GM19372 (cell line): ENCODE results near the gene EPM2A.
A peak's percentile ranks its signal among the peaks of the same experiment; 100 is the strongest.
"Not testable (repeated sequence)": the region's sequence is repeated elsewhere in the genome, so short reads cannot be mapped to it uniquely, and the experiment has no call there.

ENCODE experiments used
- ATAC-seq: cut with Tn5 transposase; IDR thresholded peaks from one replicate; pipeline ENCODE4 v1.9.1; 2021; ENCODE audit warnings: mild to moderate bottlenecking, low read depth, moderate library complexity; ENCODE audit not compliant: unreplicated experiment

EPM2A gene

DNA sequence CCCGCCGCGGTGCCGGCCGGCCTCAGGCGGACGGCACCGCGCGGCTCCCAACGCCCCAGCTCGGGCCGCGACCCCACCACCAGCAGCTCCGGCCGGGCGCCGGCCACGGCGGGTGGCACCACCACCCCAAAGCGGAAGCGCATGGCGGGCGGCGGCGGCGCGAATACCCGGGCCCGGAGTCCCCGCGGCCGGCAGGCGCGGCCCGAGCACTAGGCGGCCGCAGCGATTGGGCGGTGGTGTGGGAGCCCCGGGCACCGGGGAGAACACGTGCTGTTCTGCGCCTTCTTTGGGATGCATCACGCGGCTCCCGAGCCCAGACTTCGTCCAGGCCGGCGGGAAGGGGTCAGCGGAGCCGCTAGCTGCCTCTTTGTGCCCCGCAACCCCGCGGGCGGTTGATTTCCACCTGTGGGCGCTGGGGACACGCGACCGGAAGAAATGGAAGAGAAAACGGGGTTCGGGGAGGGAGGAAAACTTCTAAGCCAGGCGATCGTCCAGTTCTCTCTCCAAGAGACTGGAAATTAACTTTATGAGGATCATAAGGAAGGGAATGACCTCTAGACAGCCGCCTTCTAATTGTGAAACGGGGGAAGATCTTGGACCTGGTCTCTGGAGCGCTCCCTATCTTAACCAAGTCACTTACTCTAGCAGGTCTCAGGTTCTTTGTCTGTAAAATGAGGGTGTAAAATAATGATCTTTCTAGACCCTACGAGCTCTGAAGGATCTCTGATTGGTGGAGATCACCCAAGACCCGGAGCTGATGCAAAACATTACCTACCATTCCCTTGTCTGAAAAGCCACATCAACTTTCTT, at the start of gene EPM2A:
EPM2A (minus strand) TSS at position 165 of the 810 bp plus-strand sequence; CDS start at position 143, 22 bp downstream.
- peak; percentile 60 for ATAC-seq

DNA sequence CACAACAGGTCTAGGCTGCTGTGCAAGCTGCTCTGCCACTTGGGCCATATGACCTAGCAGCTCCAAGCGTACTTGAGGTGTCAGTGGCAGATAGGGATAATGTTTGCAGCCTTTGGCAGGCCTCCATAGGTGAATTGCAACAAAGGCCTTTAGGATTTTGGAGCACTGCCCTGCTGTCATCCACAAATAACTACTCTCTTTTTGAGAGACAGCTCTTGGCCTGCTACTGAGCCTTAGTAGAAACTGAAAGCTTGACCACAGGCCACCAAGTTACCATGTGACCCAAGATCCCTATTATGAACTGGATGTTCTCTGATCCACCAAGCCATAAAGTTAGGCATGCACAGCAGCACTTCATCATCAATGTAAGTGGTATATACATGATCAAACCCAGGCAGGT, 49.4 kb upstream of the EPM2A start:
- peak; percentile 89 for ATAC-seq

DNA sequence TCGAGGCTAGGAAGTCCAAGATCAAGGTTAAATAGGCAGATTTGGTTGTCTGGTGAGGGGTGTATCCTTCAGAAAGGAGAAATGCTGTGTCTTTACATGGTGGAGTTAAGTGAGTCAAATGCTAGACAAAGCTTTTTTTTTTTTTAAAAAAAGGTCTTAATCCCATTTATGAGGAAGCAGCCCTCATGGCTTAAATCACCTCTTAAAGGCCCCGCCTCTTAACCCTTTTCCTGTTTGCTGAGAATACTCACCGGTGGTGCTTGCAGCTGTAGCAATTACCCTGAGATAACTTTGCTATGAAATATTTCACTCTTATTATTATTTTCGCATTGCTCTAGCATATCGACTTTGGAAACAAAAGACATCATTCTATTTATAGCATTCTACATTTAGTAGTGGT, 48.5 kb upstream of the EPM2A start:
- ATAC-seq, result no peak

DNA sequence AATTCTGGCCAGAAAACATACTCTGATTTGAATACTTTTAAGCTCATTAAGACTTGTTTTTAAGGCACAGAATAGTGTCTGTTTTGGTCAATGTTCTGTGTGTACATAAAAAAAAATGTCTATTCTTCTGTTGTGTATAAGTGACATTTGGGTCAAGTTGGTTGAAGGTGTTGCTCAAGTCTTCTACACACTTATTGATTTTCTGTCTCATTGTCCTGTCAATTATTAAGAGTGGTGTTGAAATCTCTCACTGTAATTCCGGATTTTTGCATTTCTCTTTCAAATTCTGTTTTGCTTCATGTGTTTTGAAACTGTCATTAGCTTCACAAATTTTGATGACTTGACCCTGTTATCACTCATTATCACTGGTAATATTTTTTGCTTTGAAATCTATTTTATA, 37.5 kb upstream of the EPM2A start:
- no peak for ATAC-seq

DNA sequence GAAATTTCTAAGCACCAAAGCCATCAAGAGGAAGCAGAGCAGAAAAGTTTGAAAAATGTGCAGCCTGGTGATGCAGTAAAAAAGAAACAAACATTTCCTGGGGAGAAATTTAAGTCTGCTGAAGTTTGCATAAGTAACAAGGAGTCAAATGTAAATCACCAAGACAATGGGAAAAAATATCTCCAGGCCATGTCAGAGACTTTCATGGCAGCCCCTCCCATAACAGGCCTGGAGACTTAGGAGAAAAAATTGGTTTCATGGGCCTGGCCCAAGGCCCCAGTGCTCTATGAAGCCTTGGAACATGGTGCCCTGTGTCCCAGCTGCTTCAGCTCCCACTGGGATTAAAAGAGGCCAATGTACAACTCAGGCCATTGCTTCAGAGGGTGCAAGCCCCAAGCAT, 30.1 kb upstream of the EPM2A start:
- no peak for ATAC-seq

DNA sequence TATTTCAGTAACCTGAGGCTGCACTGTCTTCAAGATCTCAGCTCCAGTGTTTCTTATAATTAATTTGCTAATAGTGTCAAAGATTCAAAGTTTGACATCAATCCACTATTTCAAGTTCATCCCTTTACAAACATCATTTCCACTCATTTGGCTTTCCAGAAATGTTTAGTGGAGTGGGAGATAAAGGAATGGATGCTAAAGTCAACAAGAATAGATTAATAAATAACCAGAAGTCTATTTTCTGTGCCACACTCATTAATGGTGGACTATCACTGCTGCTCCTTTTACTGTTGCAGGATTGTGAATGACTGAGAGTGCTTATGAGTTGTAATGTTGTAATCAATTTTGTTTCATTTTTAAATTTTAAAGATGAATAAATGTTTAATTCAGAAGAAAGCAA, 28.4 kb upstream of the EPM2A start:
- ATAC-seq, result no peak

DNA sequence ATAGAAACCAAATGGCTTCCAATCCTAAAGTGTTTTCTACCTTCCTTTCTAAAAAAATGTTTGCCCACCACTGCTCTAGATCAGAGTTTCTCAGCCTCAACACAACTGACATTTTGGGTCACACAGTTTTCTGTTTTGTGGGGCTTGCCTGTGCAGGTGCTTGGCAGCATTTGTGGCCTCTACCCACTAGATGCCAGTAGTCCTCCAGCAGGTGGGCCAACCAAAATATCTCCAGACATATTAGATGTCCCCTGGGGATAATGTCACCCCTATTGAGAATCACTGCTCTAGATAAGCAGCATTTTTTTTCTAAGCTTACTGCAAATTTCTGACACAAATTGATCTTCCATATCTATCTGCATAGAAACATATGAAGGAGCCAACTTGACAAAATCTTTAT, 26.3 kb upstream of the EPM2A start:
- ATAC-seq, result peak; percentile 70

DNA sequence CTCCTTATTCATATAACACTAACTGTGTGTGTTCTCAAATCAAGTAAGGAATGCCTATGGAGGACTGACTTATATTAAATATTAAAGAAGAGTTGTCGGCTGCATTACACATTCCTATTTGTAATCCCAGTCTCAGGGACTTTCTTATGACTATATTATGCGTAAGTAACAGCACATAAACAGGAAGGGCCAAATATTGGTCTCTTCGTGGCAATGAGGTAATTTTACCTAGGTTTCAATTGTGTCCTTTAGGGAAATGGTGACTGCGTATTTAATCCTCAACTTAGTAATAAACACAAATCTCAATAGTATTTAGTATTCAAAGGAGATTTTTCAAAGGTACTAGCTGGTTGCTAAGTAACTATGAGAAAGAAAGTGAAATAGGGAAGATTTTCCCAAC, 22.8 kb upstream of the EPM2A start:
- ATAC-seq, result no peak

DNA sequence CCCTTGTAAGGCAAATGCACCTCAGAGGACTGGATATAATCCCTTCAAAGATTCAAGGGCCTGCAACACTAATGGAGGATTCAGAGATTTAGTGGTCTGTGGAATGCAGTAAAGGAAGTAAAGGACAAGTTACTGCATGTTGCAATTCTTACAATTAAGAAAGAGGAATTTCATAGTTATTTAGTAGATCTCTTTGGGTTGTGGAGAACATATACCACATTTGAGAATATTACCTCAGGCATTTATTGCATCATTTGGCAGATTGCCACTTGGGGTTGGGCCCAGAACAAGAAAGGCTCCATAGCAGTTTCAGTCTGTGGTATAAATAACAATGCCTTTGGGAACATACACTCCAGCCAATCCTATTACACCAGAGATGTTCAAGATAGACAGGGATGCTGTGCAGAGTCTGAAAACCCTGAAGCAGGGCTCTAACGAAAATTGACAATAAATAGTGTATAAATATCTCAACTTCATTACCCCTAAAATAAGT, 20.9 kb upstream of the EPM2A start:
- no peak for ATAC-seq

DNA sequence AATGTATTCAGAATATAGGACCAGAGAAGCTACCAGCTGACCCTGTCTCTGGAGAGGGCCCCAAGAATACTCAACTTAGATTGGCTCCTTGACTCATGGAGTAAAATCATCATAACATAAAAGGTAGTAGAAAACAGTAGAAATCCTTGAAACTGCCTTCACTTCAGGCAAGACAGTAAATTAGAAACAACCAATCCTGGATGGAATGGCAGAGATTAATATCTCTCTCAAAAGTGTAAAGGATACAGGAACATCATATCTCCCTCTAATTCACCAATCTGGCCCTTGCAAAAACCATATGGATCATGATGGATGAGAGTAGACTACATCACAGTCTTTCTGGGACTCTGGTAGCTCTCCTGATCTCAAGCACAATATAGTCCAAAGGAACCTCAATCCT, 20.4 kb upstream of the EPM2A start:
- no peak for ATAC-seq

DNA sequence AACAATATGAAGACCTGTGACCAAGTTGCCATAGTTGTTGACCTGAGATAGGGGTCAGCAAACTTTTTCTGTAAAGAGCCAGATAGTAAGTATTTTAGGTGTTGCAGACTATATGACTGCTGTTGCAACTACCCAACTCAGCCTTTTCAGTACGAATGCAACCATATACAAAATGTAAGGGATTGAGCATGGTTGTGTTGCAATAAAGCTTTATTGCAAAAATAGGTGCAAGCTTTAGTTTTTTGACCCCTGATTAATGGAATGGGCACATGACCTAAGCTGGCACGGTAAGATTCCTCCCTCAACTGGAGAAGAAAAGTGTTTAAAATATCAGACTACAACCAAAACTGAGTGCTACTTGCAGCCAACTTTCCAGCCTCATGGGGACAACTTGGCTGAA, 17.3 kb upstream of the EPM2A start:
- ATAC-seq, result no peak

DNA sequence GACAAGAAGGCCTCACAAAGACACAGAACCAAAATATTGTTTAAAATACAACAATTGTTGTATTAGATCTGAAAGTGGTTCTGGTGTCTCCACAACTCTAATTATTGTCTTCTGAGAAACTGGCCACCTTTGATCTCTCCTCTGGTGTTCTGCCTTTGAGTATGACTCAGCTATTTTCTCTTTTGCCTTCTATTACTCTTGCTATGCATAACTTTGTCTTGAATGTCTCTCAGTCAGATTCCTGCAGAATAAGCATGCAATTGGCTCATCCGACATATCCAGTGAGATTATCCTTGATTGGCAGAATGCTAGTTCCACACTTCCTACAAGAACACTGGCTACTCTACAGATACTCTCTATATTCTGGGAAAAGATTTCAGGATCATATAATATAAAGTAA, 14.3 kb upstream of the EPM2A start:
- peak; percentile 70 for ATAC-seq

DNA sequence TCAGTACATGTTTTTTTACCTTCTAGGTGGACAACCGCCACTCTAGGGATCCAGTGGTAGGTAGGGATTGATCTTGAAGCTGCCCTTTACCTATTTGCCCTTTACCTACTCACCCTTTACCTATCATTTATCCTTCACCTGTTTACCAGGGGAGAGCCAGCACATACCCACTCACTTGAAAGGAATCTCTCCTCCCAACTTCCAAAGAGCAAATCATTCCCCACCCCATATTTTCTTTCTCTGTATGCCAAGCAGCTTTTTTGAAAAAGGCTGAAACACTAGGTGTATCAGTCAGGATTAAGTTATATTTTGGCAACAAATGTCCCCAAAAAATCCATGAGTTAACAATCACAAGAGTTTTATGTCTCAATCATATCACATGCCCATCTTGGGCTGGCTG, 10.5 kb upstream of the EPM2A start:
- no peak for ATAC-seq

DNA sequence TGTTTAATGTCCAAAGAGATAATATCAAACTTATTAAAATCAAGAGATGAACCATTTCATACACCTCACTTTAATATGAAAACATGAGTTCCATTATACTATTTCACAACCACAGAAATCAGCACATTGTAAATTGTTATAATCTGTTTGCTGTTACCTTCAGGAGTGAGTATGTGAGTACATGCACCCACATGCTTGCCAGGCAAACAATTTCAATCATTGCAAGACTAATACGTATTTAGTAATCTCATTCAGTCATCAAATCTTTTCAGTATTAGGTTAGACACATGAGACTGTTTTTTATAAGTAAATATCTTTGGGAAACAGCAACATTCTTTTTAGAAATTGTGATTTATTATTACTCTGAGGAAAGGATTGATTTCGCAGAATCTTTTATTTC, 9.3 kb upstream of the EPM2A start:
- no peak for ATAC-seq

DNA sequence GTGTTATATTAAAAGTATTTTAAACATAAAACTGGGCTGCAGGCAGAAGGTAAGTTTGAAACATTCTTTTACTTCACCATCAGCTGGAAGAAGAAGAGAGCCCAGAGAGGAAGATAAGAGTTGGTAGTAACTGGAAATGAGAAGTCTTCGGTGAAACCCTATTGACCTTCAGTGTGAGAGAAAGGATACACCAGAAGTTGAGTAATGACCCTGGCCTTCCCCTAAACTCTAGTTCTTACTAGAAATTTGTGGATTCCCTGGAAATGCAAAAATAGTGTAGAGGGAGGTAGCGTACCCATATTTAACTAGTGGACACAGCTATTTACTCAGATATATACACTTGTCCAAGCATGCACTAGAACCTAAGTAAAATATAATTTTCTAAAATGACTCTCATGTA, 8.0 kb upstream of the EPM2A start:
- no peak for ATAC-seq

DNA sequence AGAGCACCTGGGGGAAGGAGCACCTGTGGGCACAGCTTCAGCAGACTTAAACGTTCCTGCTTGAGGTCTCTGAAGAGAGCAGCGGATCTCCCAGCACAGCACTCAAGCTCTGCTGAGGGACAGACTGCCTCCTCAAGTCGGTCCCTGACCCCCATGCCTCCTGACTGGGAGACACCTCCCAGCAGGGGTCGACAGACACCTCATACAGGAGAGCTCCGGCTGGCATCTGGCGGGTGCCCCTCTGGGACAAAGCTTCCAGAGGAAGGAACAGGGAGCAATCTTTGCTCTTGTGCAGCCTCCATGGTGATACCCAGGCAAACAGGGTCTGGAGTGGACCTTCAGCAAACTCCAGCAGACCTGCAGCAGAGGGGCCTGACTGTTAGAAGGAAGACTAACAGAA, 7.2 kb upstream of the EPM2A start:
- not testable (repeated sequence) for ATAC-seq

DNA sequence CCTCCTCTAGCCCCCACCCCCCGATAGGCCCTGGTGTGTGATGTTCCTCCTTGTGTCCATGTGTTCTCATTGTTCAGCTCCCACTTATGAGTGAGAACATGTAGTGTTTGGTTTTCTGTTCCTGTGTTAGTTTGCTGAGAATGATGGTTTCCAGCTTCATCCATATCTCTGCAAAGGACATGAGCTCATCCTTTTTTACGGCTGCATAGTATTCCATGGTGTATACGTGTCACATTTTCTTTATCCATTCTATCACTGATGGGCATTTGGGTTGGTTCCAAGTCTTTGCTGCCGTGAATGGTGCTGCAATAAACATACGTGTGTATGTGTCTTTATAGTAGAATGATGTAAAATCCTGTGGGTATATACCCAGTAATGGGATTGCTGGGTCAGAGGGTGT, 4.4 kb upstream of the EPM2A start:
- not testable (repeated sequence) for ATAC-seq

DNA sequence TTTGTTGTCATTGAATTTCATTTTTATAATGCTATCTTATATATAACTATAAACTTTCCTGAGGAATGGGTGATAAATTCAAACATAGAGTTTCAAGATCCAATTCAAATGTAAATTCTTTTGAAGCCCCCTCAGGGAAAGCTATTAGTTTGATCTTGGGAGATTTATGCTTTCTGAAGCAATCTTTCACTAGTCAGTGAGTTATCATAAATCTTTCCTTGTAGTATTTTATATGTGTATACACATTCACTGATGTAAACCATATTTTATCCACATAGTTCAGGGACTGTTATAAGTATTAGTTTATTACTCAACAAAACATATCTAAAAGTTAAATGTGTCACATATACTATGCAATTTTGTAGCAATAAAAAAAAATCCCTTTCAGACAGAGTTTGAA, 2.9 kb upstream of the EPM2A start:
- ATAC-seq, result no peak

DNA sequence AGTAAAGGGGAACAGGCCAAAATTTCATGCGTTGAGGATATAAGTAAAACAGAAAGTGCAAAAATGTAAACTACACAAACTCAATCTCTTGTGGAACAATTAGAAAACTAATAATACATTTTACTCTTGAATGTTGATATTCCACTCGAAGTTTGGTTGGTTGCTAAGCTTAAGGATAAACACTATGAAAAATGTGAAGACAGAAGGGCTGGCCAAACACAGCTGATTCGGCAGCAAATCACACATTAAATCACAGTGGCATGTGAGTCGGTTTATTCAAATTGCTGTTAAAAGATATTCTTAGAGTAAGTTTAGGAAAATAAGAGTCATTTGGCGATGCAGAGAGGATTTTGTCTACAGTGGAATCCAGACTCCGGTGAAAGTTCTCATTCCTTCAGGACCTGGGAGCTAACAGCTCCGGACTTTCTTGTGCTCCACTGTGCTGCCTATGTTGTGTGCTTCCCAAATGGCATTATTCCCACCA, 1.4 kb upstream of the EPM2A start:
- no peak for ATAC-seq

DNA sequence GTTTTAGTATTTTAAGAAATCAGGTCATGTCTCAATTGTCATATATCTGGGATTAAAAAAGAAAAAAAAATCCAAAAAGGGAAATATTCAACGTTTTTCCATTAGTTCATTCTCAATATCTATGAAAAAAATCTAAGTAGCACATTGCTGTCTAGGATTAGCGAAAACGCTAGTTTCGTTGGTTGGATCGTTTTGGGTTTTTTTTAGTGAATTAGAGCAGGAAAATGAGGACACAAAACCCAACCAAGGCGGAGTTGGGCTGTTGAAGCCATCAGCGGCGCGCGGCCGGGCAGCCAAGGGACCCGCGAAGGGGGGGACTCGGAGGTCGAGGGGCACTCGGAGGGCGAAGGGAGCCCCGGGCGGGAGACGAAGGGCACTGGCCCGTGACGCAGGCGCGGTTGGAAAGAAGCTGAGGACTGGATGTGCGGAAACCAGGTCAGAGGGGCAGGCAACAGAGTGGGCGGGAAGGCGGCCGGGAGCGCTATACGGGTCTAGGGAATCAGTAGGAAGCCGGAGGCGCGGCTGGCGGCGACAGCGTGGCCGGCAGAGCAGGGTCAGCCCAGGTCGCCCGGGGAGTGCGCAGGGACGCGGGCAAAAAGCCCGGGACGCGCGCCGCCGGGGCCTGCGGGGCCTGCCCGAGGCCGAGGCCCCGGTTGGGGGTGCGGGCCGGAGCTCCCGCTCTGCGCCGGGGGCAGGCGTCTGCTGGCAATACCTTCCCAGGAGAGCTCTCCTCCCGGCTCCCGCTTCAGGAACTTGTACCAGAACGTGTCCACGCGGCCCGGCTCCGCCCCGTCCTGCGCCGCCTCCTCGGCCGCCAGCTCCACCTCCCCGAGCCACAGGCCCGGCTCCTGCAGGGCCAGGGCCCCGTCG, 599 bp downstream of the EPM2A start:
- ATAC-seq, result peak; percentile 72

DNA sequence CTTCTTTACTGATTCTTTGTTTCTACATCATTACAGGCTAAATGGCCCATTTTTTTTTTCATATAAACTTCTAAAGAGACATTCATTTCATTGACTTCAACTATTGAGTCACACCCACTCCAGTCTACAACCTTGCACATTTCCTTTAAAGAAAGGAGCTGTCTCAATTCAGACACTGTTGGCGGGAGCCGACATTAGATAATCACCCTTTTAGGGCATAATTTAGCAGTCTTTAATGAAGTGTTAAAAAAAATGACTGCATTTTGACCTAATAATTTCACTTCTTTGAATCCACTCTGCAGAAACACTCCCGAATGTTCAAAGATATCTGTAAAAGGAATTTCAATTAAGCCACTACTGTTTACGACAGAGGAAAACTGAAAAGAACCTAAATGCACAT, 1.5 kb downstream of the EPM2A start:
- ATAC-seq, result no peak
